ENCODE data around the gene FAM20A. TPM values are rescaled to one million over a fixed set of nuclear protein-coding genes. Genes with fewer than 3 reads are reported as not detected.

The FAM20A gene
- total RNA-seq, 6 experiments from 2014 or later = 28.2 to 86.0 (median 45.0) TPM

DNA sequence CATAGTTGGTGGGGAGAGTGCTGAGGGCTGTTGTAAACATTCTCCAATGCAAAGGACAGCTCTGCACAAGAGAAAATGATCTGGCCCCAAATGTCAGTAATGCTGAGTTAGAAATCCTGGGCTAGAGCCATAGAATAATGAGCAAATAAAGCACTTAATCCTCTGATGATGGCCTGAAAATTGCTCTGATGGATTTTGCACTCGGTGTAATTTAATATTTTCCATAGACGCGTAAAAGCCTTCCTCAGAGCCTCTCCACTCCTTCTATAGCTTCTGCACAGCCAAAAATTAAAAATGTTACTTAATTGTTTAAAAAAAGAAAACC is 23.7 kb downstream of the FAM20A start:
- DNase-seq (no peak), ATAC-seq (no peak)
- H3K27me3 ChIP-seq = no peaks in the 10 kb centered on the region
- H3K4me3 ChIP-seq = no peak overlapping the region
- intact Hi-C loops (cut with DNase I) = no loop called here
- H3K9me3 ChIP-seq = no peaks in the 10 kb centered on the region
- no peak overlapping the region for H3K27ac ChIP-seq
- H3K4me1 ChIP-seq = peaks cover 0 to 57% (median 20%) of the 10 kb centered on the region in 4 donors
- TF ChIP-seq, protein P1, sequence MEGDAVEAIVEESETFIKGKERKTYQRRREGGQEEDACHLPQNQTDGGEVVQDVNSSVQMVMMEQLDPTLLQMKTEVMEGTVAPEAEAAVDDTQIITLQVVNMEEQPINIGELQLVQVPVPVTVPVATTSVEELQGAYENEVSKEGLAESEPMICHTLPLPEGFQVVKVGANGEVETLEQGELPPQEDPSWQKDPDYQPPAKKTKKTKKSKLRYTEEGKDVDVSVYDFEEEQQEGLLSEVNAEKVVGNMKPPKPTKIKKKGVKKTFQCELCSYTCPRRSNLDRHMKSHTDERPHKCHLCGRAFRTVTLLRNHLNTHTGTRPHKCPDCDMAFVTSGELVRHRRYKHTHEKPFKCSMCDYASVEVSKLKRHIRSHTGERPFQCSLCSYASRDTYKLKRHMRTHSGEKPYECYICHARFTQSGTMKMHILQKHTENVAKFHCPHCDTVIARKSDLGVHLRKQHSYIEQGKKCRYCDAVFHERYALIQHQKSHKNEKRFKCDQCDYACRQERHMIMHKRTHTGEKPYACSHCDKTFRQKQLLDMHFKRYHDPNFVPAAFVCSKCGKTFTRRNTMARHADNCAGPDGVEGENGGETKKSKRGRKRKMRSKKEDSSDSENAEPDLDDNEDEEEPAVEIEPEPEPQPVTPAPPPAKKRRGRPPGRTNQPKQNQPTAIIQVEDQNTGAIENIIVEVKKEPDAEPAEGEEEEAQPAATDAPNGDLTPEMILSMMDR (IDR thresholded peaks at IDR 0.05) = no peak
- no peak for TF ChIP-seq POLR2A (IDR thresholded peaks at IDR 0.05)
- H3K36me3 ChIP-seq = peaks cover 0 to 5% (median 0%) of the 10 kb centered on the region in 4 donors
- WGBS (ENCODE audit: insufficient coverage, low coverage, low lambda C conversion rate, missing lambda C conversion rate) = 81% methylated on average over 3 of the region's 3 CpGs

DNA sequence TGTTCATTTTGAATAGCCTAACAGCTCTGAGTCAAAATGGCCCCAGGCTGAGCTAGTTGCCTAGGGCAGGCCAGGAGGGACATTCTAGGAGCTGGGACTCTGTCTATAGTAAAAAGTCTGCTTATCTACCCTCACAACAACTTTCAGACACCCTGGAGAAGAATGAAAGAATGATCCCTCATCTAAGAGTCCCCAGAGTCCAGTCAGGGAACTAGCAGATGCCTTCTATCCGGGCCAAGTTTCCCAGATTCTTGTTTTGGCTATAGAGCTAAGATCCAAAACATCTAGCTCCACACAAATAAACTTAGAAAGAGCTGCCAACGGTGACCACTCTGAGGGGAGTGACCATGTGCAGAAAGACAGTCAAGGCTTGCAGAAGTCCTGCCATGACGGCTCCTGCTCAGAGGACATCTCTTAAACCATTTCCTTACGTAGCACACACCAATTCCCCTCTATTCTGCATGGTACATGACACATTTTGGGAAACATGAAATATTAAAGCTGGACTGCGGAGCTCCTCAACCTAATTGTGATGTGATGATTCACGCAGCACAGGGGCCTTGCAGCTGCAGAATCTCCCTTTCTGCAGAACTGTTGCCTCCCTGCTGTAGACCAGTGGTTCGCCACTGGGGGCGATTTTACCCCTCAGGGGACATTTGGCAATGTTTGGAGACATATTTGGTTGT is 24.2 kb downstream of the FAM20A start:
- TF ChIP-seq, protein P1 (IDR thresholded peaks at IDR 0.05) = no peak
- TF ChIP-seq POLR2A (IDR thresholded peaks at IDR 0.05) = no peak
- H3K4me1 ChIP-seq = peaks cover 0 to 54% (median 17%) of the 10 kb centered on the region in 4 donors
- intact Hi-C loops (cut with DNase I) = no loop called here
- no peak overlapping the region for H3K27ac ChIP-seq
- H3K9me3 ChIP-seq = no peaks in the 10 kb centered on the region
- no peak for DNase-seq
- no peaks in the 10 kb centered on the region for H3K27me3 ChIP-seq
- 93% methylated on average over 5 of the region's 8 CpGs for WGBS (ENCODE audit: insufficient coverage, low coverage, low lambda C conversion rate, missing lambda C conversion rate)
- ATAC-seq = no peak
- no peak overlapping the region for H3K4me3 ChIP-seq
- H3K36me3 ChIP-seq = peaks cover 0 to 5% (median 0%) of the 10 kb centered on the region in 4 donors

DNA sequence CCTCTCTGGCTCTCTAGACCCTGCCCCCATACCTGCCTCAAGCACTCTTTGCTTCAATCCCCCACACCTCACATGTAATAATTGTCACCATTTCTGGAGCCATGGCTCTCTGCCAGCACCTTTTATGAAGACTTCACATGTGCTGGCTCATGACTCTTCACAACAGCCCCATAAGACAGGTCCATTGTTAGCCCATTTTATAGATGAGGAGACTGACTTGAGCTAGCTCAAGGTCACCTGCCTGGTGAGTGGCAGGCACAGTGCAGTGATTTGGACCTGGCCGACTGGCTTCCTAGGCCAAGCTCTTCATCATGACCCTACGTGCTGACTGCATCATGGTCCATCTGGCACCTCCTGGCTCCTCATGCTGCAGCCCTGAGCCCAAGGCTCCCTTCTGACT is 25.0 kb downstream of the FAM20A start:
- H3K36me3 ChIP-seq = peaks cover 0 to 5% (median 0%) of the 10 kb centered on the region in 4 donors
- H3K27ac ChIP-seq = peak overlapping the region in 1 of 3 donors; percentile 21
- ATAC-seq (no peak), DNase-seq (no peak)
- peaks cover 0 to 48% (median 14%) of the 10 kb centered on the region in 4 donors for H3K4me1 ChIP-seq
- WGBS (ENCODE audit: insufficient coverage, low coverage, low lambda C conversion rate, missing lambda C conversion rate) = 93% methylated on average over 2 of the region's 2 CpGs
- no peak overlapping the region for H3K4me3 ChIP-seq
- no peaks in the 10 kb centered on the region for H3K27me3 ChIP-seq
- intact Hi-C loops (cut with DNase I) = no loop called here
- TF ChIP-seq, protein P1 (IDR thresholded peaks at IDR 0.05) = no peak
- TF ChIP-seq POLR2A (IDR thresholded peaks at IDR 0.05) = no peak
- H3K9me3 ChIP-seq = no peaks in the 10 kb centered on the region

DNA sequence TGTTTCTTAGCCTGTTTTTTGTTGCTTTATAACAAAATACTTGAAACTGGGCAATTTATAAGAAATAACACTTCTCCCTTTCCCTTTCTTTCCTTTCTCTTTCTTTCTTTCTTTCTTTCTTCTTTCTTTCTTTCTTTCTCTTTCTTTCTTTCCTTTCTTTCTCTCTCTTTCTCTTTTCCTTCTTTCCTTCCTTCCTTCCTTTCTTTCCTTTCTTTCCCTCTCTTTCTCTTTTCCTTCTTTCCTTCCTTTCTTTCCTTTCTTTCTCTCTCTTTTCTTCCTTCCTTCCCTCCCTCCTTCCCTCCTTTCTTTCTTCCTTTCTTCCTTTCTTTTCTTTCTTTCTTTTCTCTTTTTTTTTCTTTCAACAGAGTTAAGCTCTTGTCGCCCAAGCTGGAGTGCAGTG is 27.8 kb downstream of the FAM20A start:
- H3K9me3 ChIP-seq = no peaks in the 10 kb centered on the region
- DNase-seq = no peak
- H3K36me3 ChIP-seq = peaks cover 0 to 5% (median 0%) of the 10 kb centered on the region in 4 donors
- peaks cover 0 to 28% (median 7%) of the 10 kb centered on the region in 4 donors for H3K4me1 ChIP-seq
- ATAC-seq = no peak
- no peak for TF ChIP-seq POLR2A (IDR thresholded peaks at IDR 0.05)
- TF ChIP-seq, protein P1 (IDR thresholded peaks at IDR 0.05) = no peak
- WGBS (ENCODE audit: insufficient coverage, low coverage, low lambda C conversion rate, missing lambda C conversion rate) = 73% methylated on average over 1 of the region's 1 CpG
- no peak overlapping the region for H3K27ac ChIP-seq
- H3K4me3 ChIP-seq = no peak overlapping the region
- intact Hi-C loops (cut with DNase I) = no loop called here
- no peaks in the 10 kb centered on the region for H3K27me3 ChIP-seq
